GM10248 (cell line): ENCODE data around the gene BCL3.
A peak's percentile ranks its signal among the peaks of the same experiment; 100 is the strongest.

Experiments
- CTCF ChIA-PET: fragments of 300-600 bp; sonication (Branson Sonifier 250); formaldehyde crosslinking; extraction: SDS; loops from one replicate; lab custom pipeline; 2021; ENCODE audit warnings: antibody characterized with exemption; lab: Yijun Ruan, JAX
- POLR2A ChIA-PET: fragments of 350-650 bp; sonication (Branson Sonifier 250); formaldehyde crosslinking; extraction: SDS; loops from one replicate; lab custom pipeline; 2020; ENCODE audit warnings: antibody characterized with exemption; lab: Yijun Ruan, JAX
- DNase-seq: peaks from one replicate; pipeline ENCODE4 v3.0.0; 2012; ENCODE audit errors: extremely low spot score
- CTCF ChIP-seq: IDR thresholded peaks from 2 replicates; pipeline ENCODE4 v1.5.1; 2012; ENCODE audit warnings: mild to moderate bottlenecking, low read depth; ENCODE audit errors: extremely low read depth, missing control alignments, control extremely low read depth

The BCL3 gene

GRCh38 chr19:44748426-44749254, at the start of gene BCL3:
Gene BCL3 (plus strand): TSS chr19:44748708. CDS start chr19:44748791, 83 bp downstream.
- peak; percentile 83 for DNase-seq
- POLR2A ChIA-PET, result interaction anchor here (0.6 to 1.2 kb wide), 2 partner anchors 18 to 23 kb away, joined by 4 to 6 read pairs; no protein-coding TSS in a partner anchor
- TF ChIP-seq CTCF, result no peak
- CTCF ChIA-PET, result interaction anchor here (0.7 to 6.0 kb wide), 8 partner anchors 11 to 61 kb away, joined by 3 to 57 read pairs (median 4); no protein-coding TSS in a partner anchor

- no peak for TF ChIP-seq CTCF
- CTCF ChIA-PET, result interaction anchor here (1.1 to 1.4 kb wide), 2 partner anchors 11 to 23 kb away, joined by 4 to 8 read pairs; no protein-coding TSS in a partner anchor
- DNase-seq, result no peak
- POLR2A ChIA-PET, result no interaction called here
Observed at GRCh38 chr19:44700547-44700946, 48.0 kb upstream of the BCL3 start.

- no peak for DNase-seq
- CTCF ChIA-PET, result interaction anchor here (2.0 kb wide), 1 partner anchor 23 kb away, joined by 8 read pairs; no protein-coding TSS in a partner anchor
- POLR2A ChIA-PET, result no interaction called here
- no peak for TF ChIP-seq CTCF
Observed at GRCh38 chr19:44701228-44701627, 47.3 kb upstream of the BCL3 start.

GRCh38 chr19:44702551-44703176, 45.8 kb upstream of the BCL3 start:
- TF ChIP-seq CTCF, result no peak
- CTCF ChIA-PET, result interaction anchor here (1.0 to 2.0 kb wide), 3 partner anchors 10 to 21 kb away, joined by 3 to 8 read pairs (median 4); no protein-coding TSS in a partner anchor
- POLR2A ChIA-PET, result no interaction called here
- DNase-seq, result no peak

- TF ChIP-seq CTCF, result no peak
- CTCF ChIA-PET, result interaction anchor here (1.0 to 1.1 kb wide), 3 partner anchors 10 to 21 kb away, joined by 3 to 4 read pairs (median 3); no protein-coding TSS in a partner anchor
- POLR2A ChIA-PET, result no interaction called here
- DNase-seq, result no peak
Observed at GRCh38 chr19:44703336-44704078, 45.0 kb upstream of the BCL3 start.

DNA sequence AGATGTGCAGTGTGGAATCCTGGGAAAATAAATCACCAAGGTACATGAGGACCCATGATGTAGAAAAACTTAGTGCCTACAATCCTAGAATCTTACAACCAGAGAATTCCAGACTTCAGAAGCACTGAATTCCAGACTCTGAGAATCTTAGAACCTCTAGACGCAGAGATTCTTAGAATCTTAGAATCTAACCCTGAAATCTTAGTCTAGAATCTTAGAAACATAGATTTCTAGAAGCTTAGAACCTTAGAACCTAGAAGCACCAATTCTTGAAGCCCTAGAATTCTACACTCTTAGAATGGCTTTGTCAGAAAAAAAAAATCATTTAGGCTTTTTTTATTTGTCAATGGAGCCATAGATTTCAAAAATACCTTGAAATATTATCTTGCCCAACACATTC, 43.5 kb upstream of the BCL3 start:
- ChIA-PET CTCF (interaction anchor here (0.9 to 2.4 kb wide), 2 partner anchors 15 to 18 kb away, joined by 3 to 11 read pairs; no protein-coding TSS in a partner anchor), POLR2A (no interaction called here)
- DNase-seq, result no peak
- TF ChIP-seq CTCF, result no peak
